GM21367 (cell line): ENCODE data around the gene RPL15.

Source experiments
- ATAC-seq: cut with Tn5 transposase; IDR thresholded peaks from one replicate; pipeline ENCODE4 v1.9.1; 2021; ENCODE audit not compliant: unreplicated experiment

The RPL15 gene

GRCh38 chr3:23960649-23961048 is 43.7 kb downstream of the RPL15 start:
- ATAC-seq: no peak

- no peak for ATAC-seq
Observed at GRCh38 chr3:23961066-23961465, 44.1 kb downstream of the RPL15 start.

DNA sequence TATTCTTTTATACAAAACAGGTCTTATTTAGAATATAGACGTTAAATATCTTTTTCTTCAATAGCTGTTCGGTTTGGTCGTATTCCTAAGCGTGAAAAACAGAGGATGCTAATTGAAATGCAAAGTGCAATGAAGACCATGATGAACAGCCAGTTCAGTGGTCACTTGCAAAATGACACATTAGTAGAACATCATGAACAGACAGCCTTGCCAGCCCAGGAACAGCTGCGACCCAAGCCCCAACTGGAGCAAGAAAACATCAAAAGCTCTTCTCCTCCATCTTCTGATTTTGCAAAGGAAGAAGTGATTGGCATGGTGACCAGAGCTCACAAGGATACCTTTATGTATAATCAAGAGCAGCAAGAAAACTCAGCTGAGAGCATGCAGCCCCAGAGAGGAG is 45.0 kb downstream of the RPL15 start:
- ATAC-seq: no peak

DNA sequence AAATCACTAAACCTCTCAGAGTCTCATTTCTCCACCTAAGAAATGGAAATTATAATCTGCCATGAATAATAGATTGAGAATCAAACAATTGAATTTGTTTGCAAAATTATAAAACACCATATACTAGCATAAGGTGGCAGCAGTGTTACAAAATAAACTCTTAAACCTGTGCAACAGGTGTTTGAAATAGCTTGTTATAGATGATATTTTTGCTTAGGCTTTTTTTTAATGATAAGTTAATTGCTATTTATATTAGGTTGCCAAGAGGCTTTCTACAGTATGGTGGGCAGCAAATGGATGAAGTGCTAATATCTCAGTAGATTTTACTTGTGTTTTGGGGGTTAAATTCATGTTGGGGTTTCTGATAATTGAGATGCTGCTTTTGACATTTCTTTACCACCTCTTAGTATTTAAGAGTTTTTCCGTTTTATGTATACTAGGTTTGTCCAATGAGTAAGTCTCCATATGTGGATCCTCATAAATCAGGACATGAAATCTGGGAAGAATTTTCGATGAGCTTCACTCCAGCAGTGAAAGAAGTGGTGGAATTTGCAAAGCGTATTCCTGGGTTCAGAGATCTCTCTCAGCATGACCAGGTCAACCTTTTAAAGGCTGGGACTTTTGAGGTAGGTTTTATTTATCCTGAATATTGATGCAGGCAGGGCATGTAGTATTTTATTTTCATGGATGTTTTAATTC is 47.8 kb downstream of the RPL15 start:
- ATAC-seq: no peak

DNA sequence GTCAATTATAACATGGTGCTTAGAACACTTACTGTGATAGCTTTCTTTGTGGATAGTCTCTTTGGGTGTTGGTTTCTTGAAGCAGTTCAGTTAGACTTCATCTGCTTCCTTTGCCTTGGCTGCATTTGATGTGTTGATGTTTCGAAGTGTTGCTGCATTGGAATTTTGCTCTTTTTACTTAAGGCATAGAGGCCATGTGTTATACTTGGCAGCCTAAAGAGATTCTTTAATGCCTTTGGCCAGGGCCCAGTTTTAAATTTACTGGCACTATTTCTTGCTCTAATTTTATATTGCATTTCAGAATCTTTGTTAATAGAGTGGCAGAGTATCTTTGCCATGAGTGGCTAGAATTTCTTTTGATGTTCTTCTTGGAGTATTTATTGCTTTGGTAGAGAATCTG is 49.4 kb downstream of the RPL15 start:
- no peak for ATAC-seq

GRCh38 chr3:23968463-23969184 is 51.7 kb downstream of the RPL15 start:
- ATAC-seq: no peak

DNA sequence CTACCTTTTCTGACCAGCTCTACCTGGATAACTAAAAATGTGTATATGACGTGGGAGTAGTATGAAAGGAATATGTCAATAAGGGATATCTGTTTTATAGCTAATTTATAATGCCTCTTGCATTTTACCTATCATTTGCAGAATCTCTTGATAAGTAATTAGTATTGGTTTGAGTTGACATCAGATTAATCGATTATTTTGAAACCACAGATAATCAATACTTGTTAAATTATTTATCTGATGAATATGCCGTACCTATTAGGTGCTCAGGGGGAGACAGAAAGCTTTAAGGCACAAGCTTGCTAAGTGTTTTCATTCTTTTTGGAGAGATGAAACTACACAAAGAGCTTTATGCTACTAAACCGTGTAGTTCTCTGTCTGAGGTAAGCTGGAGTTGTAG is 52.5 kb downstream of the RPL15 start:
- ATAC-seq: no peak
